ENCODE measurements around the gene ANKRA2. TPM values are rescaled to one million over a fixed set of nuclear protein-coding genes. Genes with fewer than 3 reads are reported as not detected.

Gene ANKRA2
- total RNA-seq, 1 donor from 2014 or later: 18.5 TPM

GRCh38 chr5:73507062-73507461, 58.4 kb downstream of the ANKRA2 start:
- intact Hi-C loops (cut with micrococcal nuclease): no loop called here
- no peak overlapping the region for H3K4me3 Mint-ChIP-seq
- H3K36me3 Mint-ChIP-seq (ENCODE audit: low read depth): peaks cover 44% of the 10 kb centered on the region
- H3K4me1 Mint-ChIP-seq: peaks cover 4% of the 10 kb centered on the region
- no peak for DNase-seq
- no peaks in the 10 kb centered on the region for H3K27me3 Mint-ChIP-seq
- no peak overlapping the region for H3K27ac Mint-ChIP-seq
- no peaks in the 10 kb centered on the region for H3K9me3 Mint-ChIP-seq

GRCh38 chr5:73506459-73506955, 58.9 kb downstream of the ANKRA2 start:
- no peak overlapping the region for H3K4me3 Mint-ChIP-seq
- peaks cover 5% of the 10 kb centered on the region for H3K4me1 Mint-ChIP-seq
- no peaks in the 10 kb centered on the region for H3K27me3 Mint-ChIP-seq
- H3K27ac Mint-ChIP-seq: no peak overlapping the region
- peaks cover 45% of the 10 kb centered on the region for H3K36me3 Mint-ChIP-seq (ENCODE audit: low read depth)
- intact Hi-C loops (cut with micrococcal nuclease): no loop called here
- no peak for DNase-seq
- H3K9me3 Mint-ChIP-seq: no peaks in the 10 kb centered on the region

Other genes starting within 250 kb of the ANKRA2 start
- gene FOXD1, start 116.9 kb downstream of the ANKRA2 start, total RNA-seq: 0.09 and 0.14 TPM in 2 replicates
- gene BTF3, start 67.2 kb downstream of the ANKRA2 start, total RNA-seq: 960 and 998 TPM in 2 replicates
- 59.3 and 61.5 TPM in 2 replicates for gene UTP15, start 104 bp upstream of the ANKRA2 start, total RNA-seq
- 0.14 TPM in 1 of 2 replicates, not detected in the other for gene ARHGEF28, start 60.6 kb upstream of the ANKRA2 start, total RNA-seq